Large intestine (tissue), 3 donors: Measurements from ENCODE around the gene ACBD6. TPM values are rescaled to one million over a fixed set of nuclear protein-coding genes. Genes with fewer than 3 reads are reported as not detected.

Source experiments
- DNase-seq, 2 donors: peaks; one replicate each; pipeline versions ENCODE4 v3.0.0 to v3.0.0-alpha.2; 2013
- H3K27ac ChIP-seq: one replicate; pipeline ENCODE4 v1.5.1; 2013; ENCODE audit warnings: low read length
- H3K27me3 ChIP-seq: 2 replicates; pipeline ENCODE4 v1.6.1; 2013; ENCODE audit warnings: low read length; ENCODE audit not compliant: control insufficient read depth, insufficient read depth
- H3K36me3 ChIP-seq: 2 replicates; pipeline ENCODE4 v1.6.1; 2013; ENCODE audit warnings: low read length; ENCODE audit not compliant: control insufficient read depth, insufficient read depth
- H3K4me1 ChIP-seq: one replicate; pipeline ENCODE4 v1.6.1; 2013; ENCODE audit warnings: low read length; ENCODE audit not compliant: control insufficient read depth, insufficient read depth
- H3K4me3 ChIP-seq: one replicate; pipeline ENCODE4 v1.5.1; 2013; ENCODE audit warnings: low read length
- H3K9me3 ChIP-seq: one replicate; pipeline ENCODE4 v1.6.1; 2013; ENCODE audit warnings: mild to moderate bottlenecking, low read depth, low read length, moderate library complexity; ENCODE audit not compliant: control insufficient read depth
- WGBS: methylation state at CpG from one replicate; pipeline ENCODE4 v1.1.5; 2013; ENCODE audit warnings: low lambda C conversion rate; ENCODE audit not compliant: insufficient coverage; 5-methylcytosine and 5-hydroxymethylcytosine counted together
- polyA plus RNA-seq: library from polyadenylated mRNA; unstranded; fragments of 120-200 nt; gene quantifications from one replicate; pipeline ENCODE4 v1.2.1, GENCODE V29; 2013

Gene ACBD6
- polyA plus RNA-seq, 1 donor, result 53.9 TPM

DNA sequence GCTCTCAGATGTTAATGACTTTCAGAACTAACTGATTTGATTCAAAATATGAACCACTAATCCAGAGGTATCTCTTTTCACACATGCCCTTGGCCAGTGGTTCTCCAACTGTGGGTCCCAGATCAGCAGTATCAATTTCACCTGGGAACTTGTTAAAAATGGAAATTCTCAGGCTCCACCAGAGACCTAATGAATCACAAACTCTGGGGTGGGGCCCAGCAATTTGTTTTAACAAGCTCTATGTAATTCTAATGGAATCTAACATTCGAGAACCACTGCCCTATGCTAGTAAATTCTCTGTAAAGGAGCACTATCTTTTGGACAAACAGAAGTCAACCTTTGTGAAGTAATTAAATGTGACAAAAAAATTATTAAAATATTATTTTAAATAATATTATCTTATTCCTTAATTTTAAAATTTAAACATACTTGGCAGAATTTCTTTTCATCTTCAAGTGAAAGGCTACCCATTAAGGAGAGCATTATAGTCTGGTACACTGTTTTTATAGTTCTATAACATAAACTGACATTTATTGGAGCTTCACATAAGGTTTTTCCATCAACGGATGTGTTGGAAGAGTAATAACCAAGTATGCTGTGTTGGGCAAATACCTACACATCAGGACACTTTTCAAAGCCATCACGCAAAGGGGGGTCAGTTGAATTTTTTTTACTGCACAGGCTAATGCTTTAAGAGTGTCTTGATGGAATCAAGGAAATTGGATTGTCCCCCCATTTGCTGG is 141.9 kb downstream of the ACBD6 start:
- Histone ChIP-seq H3K36me3 (no peaks in the 10 kb centered on the region), H3K27me3 (no peaks in the 10 kb centered on the region), H3K4me3 (no peak overlapping the region), H3K4me1 (no peaks in the 10 kb centered on the region), H3K27ac (no peak overlapping the region), H3K9me3 (no peaks in the 10 kb centered on the region)
- no peak for DNase-seq
- no CpG with 5 or more reads among the region's 3 CpGs for WGBS

DNA sequence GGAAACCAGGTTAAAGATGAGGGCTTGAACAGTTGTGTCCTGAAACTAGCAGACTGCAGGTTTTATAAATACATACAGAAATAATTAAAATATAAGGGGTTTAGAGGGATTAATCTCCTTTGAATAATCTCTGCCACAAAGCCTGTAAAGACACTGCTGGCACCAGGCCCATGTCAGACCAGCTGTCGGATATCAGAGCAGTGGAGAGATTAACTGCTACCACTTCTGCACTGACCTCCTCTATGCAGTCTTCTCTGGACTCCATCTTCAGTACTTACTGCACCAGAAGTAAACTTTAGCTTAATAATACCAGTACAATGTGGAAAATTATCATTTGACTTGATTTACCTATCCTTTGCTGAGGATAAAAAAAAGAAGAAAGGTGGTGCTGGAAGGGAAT is 143.7 kb downstream of the ACBD6 start:
- Histone ChIP-seq H3K27ac (no peak overlapping the region), H3K4me1 (no peaks in the 10 kb centered on the region), H3K27me3 (no peaks in the 10 kb centered on the region), H3K9me3 (no peaks in the 10 kb centered on the region), H3K36me3 (no peaks in the 10 kb centered on the region), H3K4me3 (no peak overlapping the region)
- no CpG with 5 or more reads among the region's 1 CpG for WGBS
- DNase-seq, result no peak

DNA sequence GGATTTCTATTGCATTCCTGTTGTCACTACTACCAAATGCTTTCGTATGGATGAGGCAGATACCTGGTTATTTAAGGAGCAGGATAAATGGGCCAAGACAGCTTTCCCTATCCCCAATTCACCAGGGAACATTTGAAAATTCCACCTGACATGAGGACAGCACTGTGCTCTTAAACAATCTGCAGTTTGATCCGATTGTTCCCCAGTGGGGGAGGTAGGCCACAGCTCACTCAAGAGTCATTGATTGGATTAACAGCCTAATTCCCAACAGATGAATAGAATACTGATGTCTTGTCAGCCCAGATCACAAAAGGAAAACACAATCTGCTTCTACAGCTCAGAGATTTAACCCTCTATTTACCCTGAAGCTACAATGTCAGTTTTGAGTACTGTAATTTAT is 148.4 kb downstream of the ACBD6 start:
- Histone ChIP-seq H3K27me3 (no peaks in the 10 kb centered on the region), H3K4me1 (no peaks in the 10 kb centered on the region), H3K36me3 (no peaks in the 10 kb centered on the region), H3K4me3 (no peak overlapping the region), H3K9me3 (no peaks in the 10 kb centered on the region), H3K27ac (no peak overlapping the region)
- no peak for DNase-seq
- WGBS, result no CpG with 5 or more reads among the region's 2 CpGs

DNA sequence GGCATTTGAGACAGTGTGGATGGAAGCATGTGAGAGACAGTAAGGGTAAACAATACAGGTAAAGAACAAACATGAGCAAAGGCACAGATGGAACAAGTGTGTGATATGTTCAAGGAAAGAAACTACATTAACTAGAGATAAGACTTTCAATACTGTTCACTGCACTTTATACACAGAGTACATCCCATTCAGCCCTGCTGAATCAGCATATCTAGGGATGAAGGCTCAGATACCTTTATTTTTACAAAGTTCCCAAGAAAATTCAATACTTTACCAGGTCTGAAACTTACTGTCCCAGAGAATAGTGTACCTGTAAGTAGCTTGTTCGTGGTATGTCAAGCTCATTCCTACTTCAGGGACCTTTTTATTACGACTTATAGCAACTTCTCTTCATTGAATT is 149.8 kb downstream of the ACBD6 start:
- DNase-seq, result no peak
- no peaks in the 10 kb centered on the region for H3K27me3 ChIP-seq
- H3K4me1 ChIP-seq, result no peaks in the 10 kb centered on the region
- H3K4me3 ChIP-seq, result no peak overlapping the region
- H3K36me3 ChIP-seq, result no peaks in the 10 kb centered on the region
- no peaks in the 10 kb centered on the region for H3K9me3 ChIP-seq
- WGBS, result no CpG with 5 or more reads among the region's 2 CpGs
- no peak overlapping the region for H3K27ac ChIP-seq

DNA sequence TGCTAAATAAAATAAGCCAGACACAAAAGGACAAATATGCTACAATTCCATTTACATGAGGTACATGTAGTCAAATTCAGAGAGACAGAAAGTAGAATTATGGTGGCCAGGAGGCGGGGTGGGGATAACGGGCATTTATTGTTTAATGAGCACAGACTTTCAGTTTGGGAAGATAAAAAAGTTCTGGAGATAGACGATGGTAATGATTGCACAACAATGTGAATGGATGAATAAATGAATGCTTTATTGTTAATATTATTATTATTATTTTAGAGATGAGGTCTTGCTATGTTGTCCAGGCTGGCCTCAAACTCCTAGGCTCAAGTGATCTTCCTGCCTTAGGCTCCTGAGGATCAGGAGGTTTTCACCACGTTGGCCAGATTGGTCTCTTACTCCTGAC is 150.4 kb downstream of the ACBD6 start:
- no peak overlapping the region for H3K4me3 ChIP-seq
- no peak overlapping the region for H3K27ac ChIP-seq
- H3K27me3 ChIP-seq, result no peaks in the 10 kb centered on the region
- H3K4me1 ChIP-seq, result no peaks in the 10 kb centered on the region
- no peaks in the 10 kb centered on the region for H3K9me3 ChIP-seq
- no peak for DNase-seq
- WGBS, result 65% methylated on average over 2 of the region's 4 CpGs
- H3K36me3 ChIP-seq, result no peaks in the 10 kb centered on the region

DNA sequence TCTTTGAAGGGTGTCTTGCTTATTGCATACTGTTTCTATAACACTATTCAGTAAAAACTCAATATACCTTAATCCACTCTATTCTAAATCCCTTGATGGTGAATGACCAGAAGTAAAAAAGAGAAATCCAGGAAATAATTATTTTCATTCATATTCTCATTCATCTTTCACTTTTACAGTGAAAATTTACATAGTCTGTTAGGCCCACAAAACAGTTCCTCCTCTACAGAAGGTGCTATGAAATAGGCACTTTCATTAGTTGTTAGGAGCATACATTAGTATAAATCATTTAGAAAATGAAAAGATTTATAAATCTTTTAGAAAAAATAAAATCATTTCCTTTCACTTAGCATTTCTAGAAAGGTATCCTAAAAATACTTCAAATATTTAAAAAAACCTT is 157.2 kb downstream of the ACBD6 start:
- Histone ChIP-seq H3K4me3 (no peak overlapping the region), H3K4me1 (no peaks in the 10 kb centered on the region), H3K27ac (no peak overlapping the region), H3K36me3 (no peaks in the 10 kb centered on the region), H3K9me3 (no peaks in the 10 kb centered on the region), H3K27me3 (no peaks in the 10 kb centered on the region)
- no peak for DNase-seq

DNA sequence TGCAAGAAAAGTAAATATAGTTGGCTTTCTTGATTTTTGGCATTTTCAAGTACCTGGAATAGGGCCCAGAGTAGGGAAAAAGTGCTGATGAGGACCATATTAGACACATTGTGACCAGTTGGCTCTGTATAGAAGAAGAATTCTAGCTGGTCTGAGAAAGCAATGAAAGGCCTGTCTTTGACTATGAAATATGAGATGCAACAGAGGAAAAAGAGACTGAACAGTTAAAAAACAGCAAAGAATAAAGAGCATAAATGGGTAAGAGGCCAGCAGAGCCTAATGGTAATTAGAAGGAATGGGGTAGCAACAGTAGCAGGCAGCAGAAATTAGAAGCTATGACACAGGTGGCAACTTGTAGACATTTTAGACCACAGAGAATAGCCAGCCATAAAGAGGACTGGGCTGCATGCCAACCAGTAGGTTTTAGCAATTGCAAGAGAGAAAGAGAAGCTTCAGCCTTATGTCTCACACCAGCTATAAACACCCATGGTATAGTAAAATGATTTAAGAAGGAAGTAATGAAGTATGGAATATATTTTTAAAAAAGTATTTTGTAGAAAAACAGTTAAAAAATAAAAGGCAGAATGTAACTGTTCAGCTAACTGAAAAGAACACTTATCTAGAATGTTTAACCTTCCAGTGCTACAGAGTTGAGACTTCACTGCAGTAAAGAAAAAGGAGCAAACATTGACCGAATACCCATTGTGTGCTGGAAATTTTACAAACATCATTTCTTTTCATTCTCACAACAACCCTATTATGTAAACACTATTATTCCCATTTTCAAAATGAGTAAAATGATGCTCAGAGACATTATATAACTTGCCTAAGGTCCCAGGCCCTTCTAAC is 158.2 kb downstream of the ACBD6 start:
- Histone ChIP-seq H3K27me3 (no peaks in the 10 kb centered on the region), H3K9me3 (no peaks in the 10 kb centered on the region), H3K4me3 (no peak overlapping the region), H3K27ac (no peak overlapping the region), H3K36me3 (no peaks in the 10 kb centered on the region), H3K4me1 (no peaks in the 10 kb centered on the region)
- WGBS, result no CpG with 5 or more reads among the region's 1 CpG
- peak in 1 of 2 donors; percentile 17 for DNase-seq

DNA sequence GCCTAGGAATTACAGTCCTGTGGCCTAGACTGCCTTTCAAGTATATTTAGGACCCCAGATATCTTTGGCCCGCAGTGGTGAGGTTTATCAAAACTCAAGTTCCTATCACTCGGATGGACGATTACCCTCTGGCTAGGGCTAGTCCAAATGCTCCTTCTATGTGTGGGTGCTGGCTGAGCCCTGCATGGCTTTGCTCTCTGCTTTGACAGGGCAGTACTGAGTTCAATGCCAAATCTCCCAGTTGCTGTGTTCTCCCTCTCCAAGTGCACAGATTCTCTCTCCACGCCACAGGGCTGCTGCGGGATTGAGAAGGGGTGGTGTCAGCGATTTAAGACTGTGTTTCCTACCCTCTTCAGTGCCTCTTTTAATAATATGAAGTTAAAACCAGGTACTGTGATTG is 175.3 kb downstream of the ACBD6 start:
- no peaks in the 10 kb centered on the region for H3K36me3 ChIP-seq
- H3K27ac ChIP-seq, result no peak overlapping the region
- no peaks in the 10 kb centered on the region for H3K9me3 ChIP-seq
- no peaks in the 10 kb centered on the region for H3K27me3 ChIP-seq
- no peak for DNase-seq
- no peaks in the 10 kb centered on the region for H3K4me1 ChIP-seq
- WGBS, result 100% methylated on average over 2 of the region's 6 CpGs
- no peak overlapping the region for H3K4me3 ChIP-seq

DNA sequence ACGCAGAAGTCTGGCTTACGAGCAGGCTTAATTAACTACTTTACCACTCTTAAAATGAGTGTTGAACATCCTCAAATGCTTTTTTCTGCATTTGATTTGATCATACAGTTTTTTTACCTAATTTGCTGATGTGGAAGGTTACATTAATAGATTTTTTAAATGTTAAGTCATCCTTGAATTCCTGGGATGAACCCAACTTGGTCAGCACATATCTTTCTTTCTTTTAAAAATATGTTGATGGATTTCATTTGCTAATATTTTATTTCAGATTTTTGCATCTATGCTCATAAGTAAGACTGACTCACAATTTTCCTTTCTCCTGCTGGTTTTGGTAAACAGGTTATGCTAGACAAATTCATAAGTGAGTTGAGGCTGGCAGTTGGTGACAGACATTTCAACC is 189.5 kb downstream of the ACBD6 start:
- H3K27ac ChIP-seq, result no peak overlapping the region
- DNase-seq, result no peak
- H3K27me3 ChIP-seq, result no peaks in the 10 kb centered on the region
- 80% methylated on average over 2 of the region's 2 CpGs for WGBS
- no peak overlapping the region for H3K4me3 ChIP-seq
- no peaks in the 10 kb centered on the region for H3K9me3 ChIP-seq
- H3K36me3 ChIP-seq, result peaks cover 6% of the 10 kb centered on the region
- H3K4me1 ChIP-seq, result no peaks in the 10 kb centered on the region

DNA sequence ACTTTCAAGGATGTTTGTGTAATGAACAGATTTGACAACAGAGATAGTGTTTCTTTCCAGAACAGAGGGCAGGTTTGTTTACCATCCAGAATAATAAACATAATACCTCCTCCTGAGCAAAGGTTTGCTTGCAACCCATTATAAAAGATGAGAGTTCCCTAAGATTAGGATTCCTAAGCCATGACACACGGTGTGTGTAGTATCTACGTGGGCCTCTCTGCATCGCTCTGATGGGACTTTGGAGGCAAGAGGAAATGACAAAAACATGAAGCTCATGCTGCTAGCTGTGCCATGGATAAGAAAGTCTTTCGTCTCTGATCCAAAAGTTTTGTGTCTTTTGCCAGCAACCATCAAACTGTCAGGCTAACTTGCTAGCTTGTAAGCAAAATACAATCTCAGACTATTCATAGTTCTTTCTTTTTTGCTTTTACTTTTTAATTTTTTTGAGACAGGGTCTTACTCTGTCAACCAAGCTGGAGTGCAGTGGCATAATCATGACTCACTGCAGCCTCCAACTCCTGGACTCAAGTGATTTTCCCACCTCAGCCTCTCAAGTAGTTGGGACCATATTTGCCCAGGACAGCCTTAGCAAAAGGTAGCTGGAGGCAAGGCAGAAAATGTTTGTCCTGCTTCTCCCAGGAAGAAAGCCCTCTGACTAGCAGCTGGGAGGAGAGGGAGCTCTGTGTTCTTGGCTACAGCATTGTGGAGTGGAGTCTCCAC is 191.2 kb downstream of the ACBD6 start:
- no peaks in the 10 kb centered on the region for H3K27me3 ChIP-seq
- no peaks in the 10 kb centered on the region for H3K4me1 ChIP-seq
- DNase-seq, result peak in 1 of 2 donors; percentile 20
- H3K36me3 ChIP-seq, result peaks cover 6% of the 10 kb centered on the region
- H3K9me3 ChIP-seq, result no peaks in the 10 kb centered on the region
- WGBS, result 100% methylated on average over 1 of the region's 4 CpGs
- no peak overlapping the region for H3K4me3 ChIP-seq
- H3K27ac ChIP-seq, result no peak overlapping the region
